GM18505 (cell line): ENCODE data around the gene DDX46.
"Not testable (repeated sequence)": the region's sequence is repeated elsewhere in the genome, so short reads cannot be mapped to it uniquely, and the experiment has no call there.

Source experiments
- ATAC-seq: cut with Tn5 transposase; IDR thresholded peaks from one replicate; pipeline ENCODE4 v1.9.1; 2021; ENCODE audit not compliant: unreplicated experiment
- POLR2A ChIP-seq: IDR thresholded peaks from 4 replicates; pipeline ENCODE4 v1.6.1; 2011; ENCODE audit warnings: borderline replicate concordance; ENCODE audit not compliant: insufficient read depth, insufficient read length; ENCODE audit errors: extremely low read depth

DDX46 gene, protein sequence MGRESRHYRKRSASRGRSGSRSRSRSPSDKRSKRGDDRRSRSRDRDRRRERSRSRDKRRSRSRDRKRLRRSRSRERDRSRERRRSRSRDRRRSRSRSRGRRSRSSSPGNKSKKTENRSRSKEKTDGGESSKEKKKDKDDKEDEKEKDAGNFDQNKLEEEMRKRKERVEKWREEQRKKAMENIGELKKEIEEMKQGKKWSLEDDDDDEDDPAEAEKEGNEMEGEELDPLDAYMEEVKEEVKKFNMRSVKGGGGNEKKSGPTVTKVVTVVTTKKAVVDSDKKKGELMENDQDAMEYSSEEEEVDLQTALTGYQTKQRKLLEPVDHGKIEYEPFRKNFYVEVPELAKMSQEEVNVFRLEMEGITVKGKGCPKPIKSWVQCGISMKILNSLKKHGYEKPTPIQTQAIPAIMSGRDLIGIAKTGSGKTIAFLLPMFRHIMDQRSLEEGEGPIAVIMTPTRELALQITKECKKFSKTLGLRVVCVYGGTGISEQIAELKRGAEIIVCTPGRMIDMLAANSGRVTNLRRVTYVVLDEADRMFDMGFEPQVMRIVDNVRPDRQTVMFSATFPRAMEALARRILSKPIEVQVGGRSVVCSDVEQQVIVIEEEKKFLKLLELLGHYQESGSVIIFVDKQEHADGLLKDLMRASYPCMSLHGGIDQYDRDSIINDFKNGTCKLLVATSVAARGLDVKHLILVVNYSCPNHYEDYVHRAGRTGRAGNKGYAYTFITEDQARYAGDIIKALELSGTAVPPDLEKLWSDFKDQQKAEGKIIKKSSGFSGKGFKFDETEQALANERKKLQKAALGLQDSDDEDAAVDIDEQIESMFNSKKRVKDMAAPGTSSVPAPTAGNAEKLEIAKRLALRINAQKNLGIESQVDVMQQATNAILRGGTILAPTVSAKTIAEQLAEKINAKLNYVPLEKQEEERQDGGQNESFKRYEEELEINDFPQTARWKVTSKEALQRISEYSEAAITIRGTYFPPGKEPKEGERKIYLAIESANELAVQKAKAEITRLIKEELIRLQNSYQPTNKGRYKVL

DNA sequence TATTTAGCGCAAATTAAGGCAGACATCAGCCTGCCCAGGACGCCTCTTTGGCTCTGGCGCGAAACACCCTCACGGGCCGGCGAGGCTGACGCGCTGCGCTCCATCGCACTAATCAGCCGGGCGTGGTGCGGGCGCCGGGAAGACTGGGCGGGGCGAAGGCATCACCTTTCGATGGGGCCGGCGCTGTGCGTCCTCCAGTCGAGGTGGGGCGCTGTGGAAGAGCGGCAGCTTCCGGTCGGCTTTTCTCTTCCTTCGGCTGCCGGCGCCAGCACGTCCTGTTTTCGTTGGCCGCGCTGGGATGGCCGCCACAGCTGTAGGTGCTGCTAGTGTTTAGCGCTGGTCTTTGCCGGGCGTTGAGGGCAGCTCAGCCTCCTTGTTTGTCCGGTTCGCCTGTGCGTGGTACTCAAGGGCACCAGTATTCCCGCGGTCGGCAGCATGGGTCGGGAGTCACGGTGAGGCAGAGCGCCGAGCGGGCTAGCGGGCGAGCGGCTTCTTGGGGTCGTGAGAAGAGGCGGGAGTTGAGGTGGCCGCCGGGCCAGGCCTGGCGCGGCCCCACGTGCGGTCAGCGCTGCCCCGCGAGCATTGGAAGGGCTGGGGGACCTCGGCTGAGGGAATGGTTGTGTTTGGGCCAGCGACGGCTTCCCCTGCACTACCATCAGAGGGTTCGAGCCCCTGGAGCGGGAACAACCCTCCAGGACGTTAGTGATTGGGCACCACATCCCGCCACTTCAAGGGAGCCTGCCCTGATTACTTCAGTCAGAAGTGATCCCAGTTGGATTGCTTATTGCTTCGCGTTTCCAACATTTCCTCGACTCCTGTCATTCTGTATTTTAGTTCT, at the start of gene DDX46:
Gene DDX46 (plus strand): TSS at position 276 of the 838 bp plus-strand sequence. CDS start 160 bp downstream, at position 436.
- peak; percentile 96 for ATAC-seq
- peak; percentile 92 for TF ChIP-seq POLR2A

DNA sequence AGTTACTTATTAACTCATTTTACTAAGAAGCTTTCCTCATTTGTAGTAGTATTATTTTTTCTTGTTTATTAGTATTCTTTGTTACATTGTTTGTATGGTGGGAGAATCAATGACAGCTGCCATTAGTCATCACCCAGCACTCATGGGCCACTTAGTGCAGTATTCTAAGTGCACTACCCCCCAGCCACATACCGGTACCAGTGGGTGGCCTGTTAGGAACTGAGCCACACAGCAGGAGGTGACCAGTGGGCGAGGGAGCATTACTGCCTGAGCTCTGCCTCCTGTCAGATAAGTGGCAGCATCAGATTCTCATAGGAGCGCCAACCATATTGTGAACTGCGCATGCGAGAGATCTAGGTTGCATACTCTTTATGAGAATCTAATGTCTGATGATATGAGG, 44.5 kb upstream of the DDX46 start:
- ATAC-seq, result no peak
- no peak for TF ChIP-seq POLR2A

- no peak for TF ChIP-seq POLR2A
- ATAC-seq, result no peak
Measured at GRCh38 chr5:134714541-134714940, 44.0 kb upstream of the DDX46 start.

- ATAC-seq, result not testable (repeated sequence)
Measured at GRCh38 chr5:134715466-134715865, 43.1 kb upstream of the DDX46 start.

GRCh38 chr5:134724872-134725271, 33.7 kb upstream of the DDX46 start:
- ATAC-seq, result no peak
- no peak for TF ChIP-seq POLR2A

DNA sequence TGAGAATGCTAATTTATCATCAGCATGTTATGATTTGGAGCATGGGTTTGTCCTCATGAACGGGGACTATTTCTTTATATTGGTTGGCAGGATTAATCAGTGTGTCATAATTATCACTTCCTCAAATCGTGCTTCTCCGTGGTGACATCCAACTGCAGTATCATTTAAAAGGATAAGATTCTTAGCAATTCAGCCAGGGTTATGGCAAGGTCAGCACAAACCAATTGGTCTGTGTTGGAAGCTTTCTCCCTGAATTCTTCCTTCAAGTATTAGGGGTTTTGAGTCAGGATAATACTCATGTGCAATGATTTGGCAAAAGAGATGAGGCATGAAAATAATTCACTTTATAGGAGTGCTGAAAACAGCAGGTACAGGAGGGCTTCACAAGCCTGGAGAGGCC, 25.8 kb upstream of the DDX46 start:
- no peak for ATAC-seq
- no peak for TF ChIP-seq POLR2A

DNA sequence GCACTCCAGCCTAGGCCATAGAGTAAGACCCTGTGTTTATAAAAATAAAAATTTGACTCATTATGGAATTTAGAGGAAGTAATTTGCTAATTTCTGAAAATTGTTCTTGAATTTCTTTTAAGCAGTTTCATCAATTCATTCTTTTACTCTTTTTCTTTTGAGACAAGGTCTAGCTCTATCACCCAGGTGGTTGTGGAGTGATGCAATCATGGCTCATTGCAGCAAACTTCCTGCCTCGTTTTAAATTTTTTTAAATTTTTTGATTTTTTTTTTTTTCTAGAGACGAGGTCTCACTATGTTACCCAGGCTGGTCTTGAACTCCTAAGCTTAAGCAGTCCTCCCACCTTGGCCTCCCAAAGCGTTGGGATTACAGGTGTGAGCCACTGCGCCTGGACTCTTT, 23.3 kb upstream of the DDX46 start:
- no peak for ATAC-seq
- TF ChIP-seq POLR2A, result no peak

DNA sequence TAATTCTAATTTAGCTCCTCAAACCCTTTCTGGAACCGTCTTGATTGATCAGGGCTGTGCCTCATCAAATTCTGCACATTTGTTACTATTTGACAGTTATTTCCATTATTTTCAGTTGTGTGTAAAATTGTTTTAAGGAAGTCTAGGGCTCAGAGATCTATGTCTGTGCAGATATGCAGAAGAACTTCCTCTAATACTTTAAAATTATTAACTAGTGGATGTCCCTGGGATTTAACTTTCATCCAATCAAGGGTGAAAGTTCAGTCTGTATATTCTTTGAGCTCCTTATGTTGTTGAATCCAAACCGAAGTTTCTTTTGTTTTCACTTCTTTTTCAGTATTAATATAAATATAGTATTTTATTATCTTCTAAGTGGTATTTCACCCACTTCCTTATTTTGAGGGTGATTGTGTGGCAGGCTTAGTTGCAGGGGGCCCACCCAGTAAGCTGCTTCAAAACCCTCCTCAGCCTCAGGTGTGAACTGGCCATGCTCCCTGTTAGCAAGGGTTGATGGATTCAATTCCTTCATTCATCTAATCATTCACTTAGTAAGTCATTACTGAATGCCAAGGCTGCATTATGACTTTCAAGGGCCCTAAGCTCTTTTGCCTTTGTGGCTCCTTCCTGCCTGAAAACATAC, 22.3 kb upstream of the DDX46 start:
- no peak for TF ChIP-seq POLR2A
- ATAC-seq, result no peak

DNA sequence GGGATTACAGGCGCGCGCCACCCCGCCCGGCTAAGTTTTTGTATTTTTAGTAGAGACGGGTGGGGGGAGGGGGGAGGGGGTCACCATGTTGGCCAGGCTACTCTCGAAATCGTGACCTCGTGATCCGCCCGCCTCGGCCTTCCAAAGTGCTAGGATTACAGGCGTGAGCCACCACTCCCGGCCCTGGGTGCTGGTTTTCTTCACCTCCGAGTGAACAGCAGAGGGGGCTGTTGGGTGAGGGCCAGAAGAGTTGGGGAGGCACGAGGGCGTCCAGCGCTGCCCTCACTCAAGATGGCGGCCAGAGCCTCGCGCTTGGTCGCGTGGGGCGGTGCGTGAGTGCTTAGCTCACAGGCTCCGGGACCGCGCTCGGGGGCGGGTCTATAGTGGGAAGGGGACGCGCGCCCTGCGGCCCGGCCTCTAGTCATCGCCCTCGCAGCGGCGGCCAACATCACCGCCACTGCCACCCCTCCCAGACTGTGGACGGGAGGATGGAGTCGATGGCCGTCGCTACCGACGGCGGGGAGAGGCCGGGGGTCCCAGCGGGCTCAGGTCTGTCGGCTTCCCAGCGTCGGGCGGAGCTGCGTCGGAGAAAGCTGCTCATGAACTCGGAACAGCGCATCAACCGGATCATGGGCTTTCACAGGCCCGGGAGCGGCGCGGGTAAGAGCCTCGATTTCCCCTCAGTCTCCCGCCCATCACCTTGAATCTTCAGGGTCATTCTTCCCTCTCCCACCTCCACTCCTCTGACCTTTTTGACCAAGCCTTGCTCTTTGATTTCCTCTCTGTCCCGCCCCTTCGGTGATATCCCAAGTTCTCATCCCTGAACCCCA, 20.2 kb upstream of the DDX46 start, which contains the start of gene CAMLG:
Gene CAMLG (plus strand): TSS at position 416 of the 830 bp plus-strand sequence. CDS start 73 bp downstream, at position 489.
- ATAC-seq, result peak; percentile 95
- peak; percentile 84 for TF ChIP-seq POLR2A

GRCh38 chr5:134738963-134739661, 19.5 kb upstream of the DDX46 start:
- no peak for ATAC-seq
- TF ChIP-seq POLR2A, result no peak

- ATAC-seq, result no peak
- TF ChIP-seq POLR2A, result no peak
Measured at GRCh38 chr5:134741052-134741451, 17.5 kb upstream of the DDX46 start.
